GM19023 (cell line): ENCODE data around the gene INPP4B.

Experiments
- ATAC-seq: cut with Tn5 transposase; IDR thresholded peaks from one replicate; pipeline ENCODE4 v1.9.1; 2021; ENCODE audit warnings: mild to moderate bottlenecking, moderate library complexity; ENCODE audit not compliant: unreplicated experiment

The INPP4B gene

DNA sequence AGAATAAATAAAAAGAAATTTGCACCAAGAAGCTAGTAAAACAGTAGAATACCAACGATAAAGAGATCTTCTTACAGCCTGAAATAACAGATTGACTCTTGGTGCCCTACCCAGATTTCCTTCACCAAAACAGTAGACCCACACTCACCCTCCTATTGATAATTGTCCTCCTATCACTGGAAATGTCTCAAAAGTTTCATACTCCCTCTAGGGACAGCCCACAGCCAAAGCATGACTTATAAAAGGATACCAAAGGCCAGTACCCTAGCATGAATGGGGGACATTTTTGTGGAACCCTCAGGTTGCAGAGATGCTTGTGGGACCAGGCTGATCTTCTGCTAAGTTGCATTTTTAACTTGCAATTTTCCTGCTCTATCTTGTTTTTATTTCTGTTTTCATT, 104.1 kb downstream of the INPP4B start:
- no peak for ATAC-seq

DNA sequence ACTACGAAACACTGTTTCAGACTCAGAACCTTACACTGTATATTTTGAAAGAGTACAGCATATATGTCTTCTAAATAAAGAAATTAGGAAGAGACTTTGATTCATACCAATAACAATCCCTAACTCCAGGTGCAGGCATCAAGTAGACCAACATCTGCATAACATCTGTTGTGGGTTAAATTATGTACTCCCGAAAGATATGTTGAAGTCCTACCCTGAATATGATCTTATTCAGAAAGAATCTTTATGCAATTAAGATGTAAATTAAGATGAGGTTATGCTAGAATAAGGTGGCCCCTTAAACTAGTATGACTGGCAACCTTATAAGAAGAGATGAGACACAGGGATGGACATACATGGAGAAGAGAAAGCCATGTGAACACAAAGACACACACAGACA, 117.9 kb downstream of the INPP4B start:
- ATAC-seq, result no peak

DNA sequence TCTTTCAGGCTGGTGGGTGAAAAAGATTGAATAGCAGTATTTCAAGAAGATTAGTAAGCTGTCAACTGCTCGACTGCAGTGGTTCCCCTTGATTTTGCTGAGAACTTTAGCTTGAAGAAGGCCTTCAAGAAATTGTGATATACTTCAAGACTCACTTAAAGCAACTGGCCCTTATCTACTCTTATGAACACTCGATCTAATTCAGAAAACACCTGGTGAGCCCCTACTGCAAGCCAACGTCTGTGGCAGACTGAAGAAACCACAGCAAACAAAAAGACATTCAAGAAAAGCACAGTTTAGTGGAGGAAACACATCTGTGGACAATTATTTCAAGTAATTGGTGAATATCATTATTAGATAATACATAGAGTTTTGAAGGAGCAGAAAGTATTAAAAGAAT, 119.0 kb downstream of the INPP4B start:
- ATAC-seq, result no peak

DNA sequence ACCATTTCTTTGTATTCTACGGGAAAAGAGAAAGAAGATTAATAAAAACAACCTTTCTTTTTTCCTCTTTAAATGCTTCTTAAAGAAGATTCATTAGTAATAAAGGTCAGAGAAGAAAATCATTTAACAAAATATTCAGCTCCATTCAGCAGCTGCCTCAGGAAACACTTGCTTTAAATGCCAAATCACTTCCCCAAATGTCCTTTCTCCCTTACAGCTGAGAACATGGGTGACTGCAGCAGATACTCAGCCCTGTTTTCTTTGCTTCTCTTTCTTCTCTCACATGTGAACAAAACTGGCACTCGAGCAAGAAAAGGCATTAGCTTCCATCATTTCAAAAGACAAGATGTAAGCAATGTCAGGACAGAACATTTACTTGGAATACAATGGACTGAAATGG, 120.2 kb downstream of the INPP4B start:
- no peak for ATAC-seq

- ATAC-seq, result no peak
Observed at GRCh38 chr4:142721187-142721586, 124.9 kb downstream of the INPP4B start.

DNA sequence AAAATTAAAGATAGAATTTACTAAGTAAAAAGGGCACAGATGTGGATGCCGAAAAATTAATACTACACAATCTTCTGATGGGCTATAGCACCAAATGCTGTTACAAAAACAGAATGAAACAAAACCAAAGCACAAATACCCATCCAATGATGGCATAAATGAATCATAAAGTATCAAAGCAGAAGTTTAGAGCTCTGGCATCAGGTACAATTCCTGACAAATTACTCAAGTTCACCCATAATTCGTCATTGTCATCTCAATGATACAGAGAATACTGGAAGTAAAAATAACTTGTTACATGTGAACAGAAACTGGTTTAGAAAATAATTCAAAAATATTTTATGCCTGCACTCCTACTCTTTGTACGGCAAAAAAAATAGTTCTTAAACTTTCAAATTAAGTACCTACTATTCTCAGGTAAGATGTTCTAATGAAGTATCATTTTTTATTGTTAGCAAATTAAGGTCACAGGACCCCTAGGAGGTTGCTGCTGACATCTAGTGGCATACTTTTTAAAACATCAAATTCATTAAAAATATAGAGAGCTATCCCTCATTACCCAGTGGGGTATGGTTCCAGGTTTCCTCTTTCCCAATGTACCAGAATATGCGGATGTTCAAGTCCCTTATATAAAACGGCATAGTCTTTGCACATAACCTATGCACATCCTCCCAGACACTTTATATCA, 126.1 kb downstream of the INPP4B start:
- no peak for ATAC-seq

- ATAC-seq, result no peak
Observed at GRCh38 chr4:142718981-142719380, 127.1 kb downstream of the INPP4B start.

DNA sequence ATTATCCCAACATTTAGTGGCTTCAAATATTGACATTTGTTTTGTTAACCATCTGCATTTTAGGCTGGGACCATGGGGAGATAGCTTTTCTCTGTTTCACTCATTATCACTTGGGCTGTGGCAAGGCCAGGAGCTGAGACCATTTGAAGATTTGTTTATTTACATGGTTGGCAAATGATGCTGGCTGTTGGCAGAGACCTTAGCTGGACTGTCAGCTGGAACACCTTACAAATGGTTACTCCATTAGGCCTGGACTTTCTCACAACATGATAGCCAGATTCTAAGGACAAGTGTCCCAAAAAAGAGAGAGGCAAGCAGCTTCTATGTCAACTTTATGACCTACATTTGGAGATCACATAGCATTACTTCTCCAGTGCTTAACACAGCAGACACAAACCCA, 130.4 kb downstream of the INPP4B start:
- no peak for ATAC-seq

GRCh38 chr4:142713282-142714030, 132.6 kb downstream of the INPP4B start:
- ATAC-seq, result no peak

DNA sequence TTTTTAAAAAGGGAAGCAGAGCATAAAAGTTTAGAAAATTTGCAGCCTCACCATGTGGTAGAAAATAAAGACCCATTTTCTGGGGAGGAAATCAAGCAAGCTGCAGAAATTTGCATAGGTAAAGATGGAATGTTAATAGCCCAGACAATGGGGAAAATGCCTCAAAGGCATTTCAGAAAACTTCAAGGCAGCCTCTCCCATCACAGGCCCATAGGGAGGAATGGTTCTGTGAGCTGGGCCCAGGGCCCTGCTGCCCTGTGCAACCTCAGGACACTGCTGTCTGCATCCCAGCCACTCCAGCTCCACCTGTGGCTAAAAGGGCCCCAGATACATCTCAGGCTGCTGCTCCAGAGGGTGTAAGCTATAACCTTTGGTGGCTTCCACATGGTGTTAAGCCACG, 137.9 kb downstream of the INPP4B start:
- ATAC-seq, result no peak

DNA sequence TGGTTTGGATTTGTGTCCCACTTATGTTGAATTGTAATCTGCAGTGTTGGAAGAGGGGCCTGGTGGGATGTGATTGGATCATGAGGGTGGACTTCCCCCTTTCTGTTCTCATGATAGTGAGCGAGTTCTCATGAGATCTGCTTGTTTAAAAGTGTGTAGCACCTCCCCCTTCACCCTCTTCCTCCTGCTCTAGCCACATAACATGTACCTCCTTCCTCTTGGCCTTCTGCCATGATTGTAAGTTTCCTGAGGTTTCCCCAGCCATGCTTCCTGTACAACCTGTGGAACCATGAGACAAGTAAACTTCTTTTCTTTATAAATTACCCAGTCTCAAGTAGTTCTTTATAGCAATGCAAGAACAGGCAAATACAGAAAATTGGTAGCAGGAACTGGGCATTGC, 138.7 kb downstream of the INPP4B start:
- ATAC-seq, result no peak

DNA sequence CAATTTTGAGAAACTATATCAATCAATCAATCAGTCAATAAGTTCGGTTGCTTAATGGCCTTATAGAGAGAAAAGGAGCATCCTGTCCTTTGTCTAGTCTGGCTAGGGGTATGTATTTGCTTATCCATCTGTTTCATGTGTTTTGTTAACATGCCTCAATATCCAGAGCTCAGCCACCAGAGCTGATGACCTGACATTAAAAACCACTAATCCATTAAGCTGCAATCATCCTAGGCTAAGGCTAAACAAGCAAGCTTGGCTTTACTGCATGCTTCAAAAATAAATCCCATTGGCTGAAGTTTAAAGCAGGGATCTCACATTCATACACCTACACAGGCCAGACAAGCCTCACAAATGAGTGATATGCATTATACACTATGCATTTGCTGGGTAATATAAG, 139.7 kb downstream of the INPP4B start:
- no peak for ATAC-seq

DNA sequence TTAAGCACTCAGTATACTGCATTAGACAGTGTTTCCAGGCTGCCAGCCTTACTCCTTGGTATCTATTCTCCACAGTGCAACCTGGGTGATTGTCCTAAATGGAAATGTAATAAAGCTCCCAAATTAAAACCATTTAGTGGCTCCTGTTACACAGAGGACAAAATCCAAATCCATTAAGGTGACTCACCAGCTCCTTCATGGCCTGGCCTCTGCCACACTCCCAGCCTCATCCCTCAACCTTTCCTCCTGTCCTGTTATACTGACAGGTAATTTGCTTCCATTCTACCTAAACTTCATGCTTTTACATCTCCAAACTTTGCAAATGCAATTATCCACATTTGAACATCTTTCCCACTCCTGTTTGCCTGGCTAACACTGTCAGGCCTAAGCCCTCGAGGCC, 140.3 kb downstream of the INPP4B start:
- ATAC-seq, result no peak

DNA sequence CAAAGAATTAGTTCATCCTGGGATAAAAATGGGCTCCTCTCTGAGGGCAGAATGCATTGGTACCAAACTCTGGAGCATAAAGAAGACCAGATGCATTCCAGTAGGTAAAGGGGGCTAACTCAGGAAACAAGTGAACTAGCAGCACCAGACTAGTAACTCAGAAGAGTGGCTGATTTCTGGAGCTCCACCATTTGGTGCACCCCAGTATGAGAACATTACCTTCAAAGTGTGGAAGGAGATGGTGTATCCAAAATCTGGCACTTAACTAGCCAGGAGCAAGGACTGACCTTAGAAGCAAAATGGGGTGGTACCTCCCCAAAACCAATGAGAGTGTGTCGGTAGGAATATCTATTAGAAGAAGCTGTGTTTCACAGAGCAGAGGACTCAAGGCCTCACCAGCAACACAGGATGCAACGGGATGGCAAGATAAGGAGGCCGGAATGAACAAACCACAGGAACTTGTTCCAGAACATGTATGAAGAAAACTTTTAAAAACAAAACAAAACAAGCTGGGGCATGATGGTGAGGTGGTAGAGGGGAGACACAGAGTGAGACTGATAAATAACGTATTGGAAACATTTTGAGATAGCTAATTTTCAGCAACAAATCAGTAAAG, 142.3 kb downstream of the INPP4B start:
- no peak for ATAC-seq

DNA sequence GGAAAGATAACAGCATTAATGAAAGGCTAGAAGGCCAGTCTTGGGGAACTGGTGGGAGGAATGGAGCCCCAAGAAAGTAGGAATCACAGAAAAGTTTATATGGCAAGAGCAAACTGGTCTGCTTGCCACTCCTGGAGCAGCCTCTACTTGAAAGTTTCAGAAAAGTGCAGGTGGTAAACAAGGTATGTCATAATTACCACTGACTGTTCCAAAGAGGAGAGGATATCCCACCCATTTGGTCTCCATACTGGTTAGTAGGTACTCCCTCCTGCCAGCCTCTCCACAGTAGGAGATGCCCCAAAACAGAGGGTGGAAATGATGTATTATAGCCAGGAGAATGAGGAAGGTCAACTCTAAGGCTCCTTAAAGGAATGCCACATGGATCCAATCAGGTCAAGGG, 145.1 kb downstream of the INPP4B start:
- no peak for ATAC-seq

DNA sequence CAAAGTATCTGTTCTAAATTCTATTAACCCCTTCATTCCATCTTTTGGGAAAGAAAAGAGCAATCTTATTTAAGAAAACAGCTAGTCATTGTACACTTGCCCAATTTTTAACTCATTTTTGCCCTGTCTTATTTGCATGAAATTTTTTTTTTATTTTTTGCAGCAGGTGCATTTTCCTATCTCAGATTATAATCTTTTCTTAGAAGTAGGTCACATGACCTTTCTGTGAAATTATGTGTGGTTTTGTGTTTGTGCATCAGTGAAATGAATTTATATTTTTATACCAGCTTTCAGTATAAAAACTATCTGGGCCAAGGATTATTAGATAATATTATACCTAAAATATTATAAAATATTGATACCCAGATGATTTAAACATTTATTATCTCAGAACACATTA, 145.6 kb downstream of the INPP4B start:
- ATAC-seq, result no peak

GRCh38 chr4:142698552-142698951, 147.5 kb downstream of the INPP4B start:
- no peak for ATAC-seq

- ATAC-seq, result no peak
Observed at GRCh38 chr4:142697928-142698327, 148.2 kb downstream of the INPP4B start.

DNA sequence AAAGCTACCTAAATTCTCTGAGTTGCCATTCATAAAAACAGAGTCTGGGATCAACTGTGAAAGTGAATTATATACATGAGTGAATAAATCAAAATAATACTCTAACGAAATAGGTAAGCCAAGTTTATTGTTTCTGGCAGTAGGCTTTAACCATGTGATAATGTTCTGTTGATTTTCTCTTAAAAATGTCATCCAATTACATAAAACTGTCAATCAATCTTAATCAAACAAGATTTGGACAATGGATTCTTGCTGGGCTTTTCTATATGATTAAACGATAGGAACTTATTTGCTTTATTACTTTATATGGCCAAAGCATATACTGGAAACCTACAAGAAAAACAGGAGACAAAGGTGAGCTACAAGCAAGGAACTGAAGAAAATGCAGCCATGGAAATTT, 148.8 kb downstream of the INPP4B start:
- ATAC-seq, result no peak

DNA sequence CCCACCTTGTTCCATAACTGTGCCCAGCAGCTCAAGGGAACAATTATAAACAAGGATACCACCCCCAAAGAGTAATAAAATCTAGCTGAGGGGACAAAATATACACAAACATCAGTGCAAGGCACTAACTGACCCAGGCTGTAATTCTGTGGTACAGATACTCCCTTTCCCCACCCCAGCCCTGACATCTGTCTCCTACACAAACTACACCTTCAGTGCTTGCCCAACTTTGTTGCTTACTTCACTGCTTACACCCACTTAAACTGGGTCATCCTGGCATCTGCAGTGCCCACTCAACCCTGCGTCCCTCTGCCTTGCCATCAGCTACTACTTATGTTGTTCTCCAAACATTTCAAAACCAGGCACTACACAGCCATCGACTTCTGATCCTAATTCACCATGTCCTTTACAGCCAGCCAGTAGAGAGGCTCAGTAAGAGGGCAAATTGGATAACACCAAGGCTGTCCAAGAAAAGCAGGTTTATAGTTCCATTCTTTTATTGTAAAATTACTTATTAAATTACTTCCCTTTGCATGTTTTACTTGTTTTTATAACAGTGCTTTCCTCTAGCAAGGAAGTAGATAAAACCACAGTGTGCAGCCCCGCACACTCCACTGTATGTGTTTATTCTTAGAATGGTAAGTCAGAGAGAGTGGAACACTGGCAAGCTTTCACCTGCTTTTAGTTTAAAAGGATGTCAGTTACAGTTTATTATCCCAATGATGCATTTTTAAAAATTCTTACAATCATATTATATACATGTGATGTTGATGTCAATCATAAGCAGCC, 149.6 kb downstream of the INPP4B start:
- ATAC-seq, result no peak

- no peak for ATAC-seq
Observed at GRCh38 chr4:142690406-142691163, 155.5 kb downstream of the INPP4B start.
